Lung (tissue), 12 donors: ENCODE measurements around the gene GCNT1. TPM values are rescaled to one million over a fixed set of nuclear protein-coding genes. Genes with fewer than 3 reads are reported as not detected.

ENCODE experiments used
- ATAC-seq: fragments of 200-7000 bp; cut with Tn5 transposase; one replicate; pipeline ENCODE4 v1.9.1; 2020; ENCODE audit warnings: moderate number of reproducible peaks; ENCODE audit not compliant: insufficient read depth, low FRiP score
- DNase-seq, 3 donors: peaks; one replicate each; pipeline ENCODE4 v3.0.0-alpha.2; 2013 to 2017
- H3K27ac ChIP-seq, 2 donors: one replicate each; pipeline ENCODE4 v1.5.1; 2013; ENCODE audit warnings: mild to moderate bottlenecking in 2 of 2, moderate library complexity in 2 of 2, control low read depth in 1 of 2, inconsistent platforms in 1 of 2, low read depth in 1 of 2, low read length in 1 of 2
- H3K27me3 ChIP-seq, 3 donors: one replicate each; pipeline ENCODE4 v1.5.1; 2013; ENCODE audit warnings: low read length in 2 of 3; ENCODE audit not compliant: control insufficient read depth in 3 of 3, insufficient read depth in 3 of 3
- H3K36me3 ChIP-seq, 4 donors: one replicate each; pipeline ENCODE4 v1.5.1; 2013; ENCODE audit warnings: low read length in 4 of 4, mild to moderate bottlenecking in 1 of 4, moderate library complexity in 1 of 4; ENCODE audit not compliant: control insufficient read depth in 4 of 4, insufficient read depth in 4 of 4
- H3K4me1 ChIP-seq, 5 donors: one replicate each; pipeline ENCODE4 v1.5.1; 2013; ENCODE audit warnings: low read length in 5 of 5, mild to moderate bottlenecking in 2 of 5, moderate library complexity in 1 of 5; ENCODE audit not compliant: control insufficient read depth in 5 of 5, insufficient read depth in 5 of 5
- H3K4me3 ChIP-seq: one replicate; pipeline ENCODE4 v1.5.1; 2013; ENCODE audit warnings: mild to moderate bottlenecking, control low read depth, moderate library complexity
- H3K9ac ChIP-seq, 2 donors: one replicate each; pipeline ENCODE4 v1.5.1; 2013; ENCODE audit warnings: low read length in 2 of 2, control low read depth in 1 of 2; ENCODE audit not compliant: insufficient read depth in 1 of 2
- H3K9me3 ChIP-seq, 4 donors: one replicate each; pipeline ENCODE4 v1.5.1; 2013; ENCODE audit warnings: low read length in 3 of 4, mild to moderate bottlenecking in 1 of 4, moderate library complexity in 1 of 4; ENCODE audit not compliant: control insufficient read depth in 4 of 4, insufficient read depth in 3 of 4
- WGBS, 2 donors: extraction: QIAGEN DNeasy Blood & Tissue Kit; methylation state at CpG; one replicate each; pipeline ENCODE4 v1.1.7; 2013; 5-methylcytosine and 5-hydroxymethylcytosine counted together
- polyA plus RNA-seq, 2 donors: library from polyadenylated mRNA; stranded (reverse); fragments of 200-250 nt; gene quantifications; one replicate each; pipeline ENCODE4 v1.2.1, GENCODE V29; 2013
- total RNA-seq, 2 donors: library from RNA; depleted of rRNA in 1 of 2; stranded (reverse); fragments of >200 nt in 1 of 2; gene quantifications; one replicate each; pipeline ENCODE4 v1.2.1, GENCODE V29; 2014 to 2021
- TF ChIP-seq, protein P1 (sequence below): IDR thresholded peaks from 2 replicates; pipeline ENCODE4 v1.5.1; 2012; ENCODE audit warnings: mild to moderate bottlenecking; ENCODE audit errors: control extremely low read depth, extremely low read depth
- donor health status: control.
- donor health status: control.
- donor health status: Bipolar disorder and iron deficiency.
- donor health status: healthy.
- donor health status: DM: yes; HTN: yes; CAD: no.

Gene GCNT1
- total and polyA plus RNA-seq, 4 donors, result 1.5 to 14.7 (median 7.5) TPM

DNA sequence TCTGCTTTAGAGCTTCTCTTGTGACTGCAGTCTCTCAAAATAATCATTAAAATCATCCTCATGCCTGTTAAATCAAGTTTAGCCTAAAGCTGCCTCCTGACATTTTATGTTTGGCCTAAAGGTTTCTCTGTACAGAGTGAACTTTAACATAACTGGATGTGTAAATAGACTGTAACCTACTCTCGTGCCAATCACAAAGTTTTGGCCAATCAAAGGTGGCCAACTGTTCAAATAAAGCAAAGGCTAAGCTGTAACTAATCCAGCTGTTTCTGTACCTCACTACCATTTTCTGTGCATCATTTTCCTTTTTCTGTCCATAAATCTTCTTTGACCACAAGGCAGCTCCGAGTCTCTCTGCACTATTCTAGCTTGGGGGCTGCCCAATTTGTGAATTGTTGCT, 86.2 kb downstream of the GCNT1 start:
- Histone ChIP-seq H3K36me3 (no peaks in the 10 kb centered on the region), H3K4me1 (no peaks in the 10 kb centered on the region), H3K9ac (no peak overlapping the region), H3K9me3 (no peaks in the 10 kb centered on the region), H3K4me3 (no peak overlapping the region), H3K27me3 (no peaks in the 10 kb centered on the region), H3K27ac (no peak overlapping the region)
- 74 to 80% methylated on average over 2 of the region's 2 CpGs for WGBS, 2 donors
- no peak for ATAC-seq
- no peak for DNase-seq
- TF ChIP-seq, protein P1, sequence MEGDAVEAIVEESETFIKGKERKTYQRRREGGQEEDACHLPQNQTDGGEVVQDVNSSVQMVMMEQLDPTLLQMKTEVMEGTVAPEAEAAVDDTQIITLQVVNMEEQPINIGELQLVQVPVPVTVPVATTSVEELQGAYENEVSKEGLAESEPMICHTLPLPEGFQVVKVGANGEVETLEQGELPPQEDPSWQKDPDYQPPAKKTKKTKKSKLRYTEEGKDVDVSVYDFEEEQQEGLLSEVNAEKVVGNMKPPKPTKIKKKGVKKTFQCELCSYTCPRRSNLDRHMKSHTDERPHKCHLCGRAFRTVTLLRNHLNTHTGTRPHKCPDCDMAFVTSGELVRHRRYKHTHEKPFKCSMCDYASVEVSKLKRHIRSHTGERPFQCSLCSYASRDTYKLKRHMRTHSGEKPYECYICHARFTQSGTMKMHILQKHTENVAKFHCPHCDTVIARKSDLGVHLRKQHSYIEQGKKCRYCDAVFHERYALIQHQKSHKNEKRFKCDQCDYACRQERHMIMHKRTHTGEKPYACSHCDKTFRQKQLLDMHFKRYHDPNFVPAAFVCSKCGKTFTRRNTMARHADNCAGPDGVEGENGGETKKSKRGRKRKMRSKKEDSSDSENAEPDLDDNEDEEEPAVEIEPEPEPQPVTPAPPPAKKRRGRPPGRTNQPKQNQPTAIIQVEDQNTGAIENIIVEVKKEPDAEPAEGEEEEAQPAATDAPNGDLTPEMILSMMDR, result no peak

DNA sequence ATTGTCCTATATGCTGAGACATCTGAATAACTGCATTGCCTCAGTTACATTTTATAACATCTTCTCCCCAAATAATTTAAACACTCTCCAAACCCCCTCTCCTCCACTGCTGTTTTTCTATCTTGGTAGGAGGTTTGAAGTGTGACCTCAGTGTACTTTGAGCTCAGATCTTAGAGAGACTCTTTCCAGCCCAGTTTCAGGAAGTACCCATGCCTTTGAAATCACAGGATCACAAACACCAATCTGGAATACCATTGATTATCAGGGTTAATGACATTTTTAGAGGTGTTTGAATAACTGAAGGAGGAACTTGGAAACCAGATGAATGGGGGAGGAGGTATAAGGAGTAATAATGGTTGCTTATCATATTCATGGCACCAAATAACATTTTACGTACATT, 93.2 kb downstream of the GCNT1 start:
- TF ChIP-seq, protein P1, result no peak
- Histone ChIP-seq H3K9me3 (peaks cover 0 to 3% (median 0%) of the 10 kb centered on the region in 4 donors), H3K9ac (no peak overlapping the region), H3K36me3 (no peaks in the 10 kb centered on the region), H3K4me1 (no peaks in the 10 kb centered on the region), H3K4me3 (no peak overlapping the region), H3K27ac (no peak overlapping the region), H3K27me3 (no peaks in the 10 kb centered on the region)
- DNase-seq, result no peak
- no peak for ATAC-seq
- 97 to 100% methylated on average over 1 of the region's 1 CpG for WGBS, 2 donors

DNA sequence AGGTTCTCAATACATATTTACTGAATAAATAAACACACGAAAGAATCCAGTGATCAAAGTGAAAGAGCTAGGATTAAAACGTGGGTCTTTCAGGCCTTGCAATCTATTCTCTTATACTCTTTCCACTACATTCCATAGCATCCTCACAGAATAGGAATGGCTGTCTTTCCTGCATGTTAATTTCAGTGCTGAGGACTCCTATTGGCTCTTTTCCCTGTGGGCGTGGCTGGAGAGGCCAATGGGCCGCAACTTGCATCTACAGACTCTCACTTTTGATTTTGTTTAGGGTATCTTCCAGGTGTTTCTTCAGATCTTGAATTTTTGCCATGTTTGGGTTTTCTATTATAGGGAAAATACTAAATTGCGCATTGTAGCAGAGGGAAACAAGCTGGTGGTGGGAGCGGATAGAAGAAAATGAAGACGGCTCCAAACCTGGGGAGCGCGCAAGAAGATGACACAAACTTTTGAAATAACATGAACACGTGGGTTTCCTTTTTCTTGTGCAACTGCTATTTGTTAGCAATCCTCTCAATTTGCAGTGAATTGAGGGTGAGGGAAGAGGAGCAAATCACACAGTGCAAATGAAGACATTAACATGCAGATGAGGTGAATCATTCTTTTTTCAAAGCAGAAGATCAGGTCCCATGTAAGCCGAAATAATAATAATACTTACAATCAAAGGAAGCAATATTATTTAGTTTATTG, 93.9 kb downstream of the GCNT1 start:
- H3K9ac ChIP-seq, result no peak overlapping the region
- TF ChIP-seq, protein P1, result no peak
- WGBS, 2 donors, result 74 to 83% methylated on average over 11 of the region's 11 CpGs
- H3K27me3 ChIP-seq, result no peaks in the 10 kb centered on the region
- peaks cover 0 to 3% (median 0%) of the 10 kb centered on the region in 4 donors for H3K9me3 ChIP-seq
- ATAC-seq (no peak), DNase-seq (no peak)
- H3K4me1 ChIP-seq, result no peaks in the 10 kb centered on the region
- H3K36me3 ChIP-seq, result no peaks in the 10 kb centered on the region
- no peak overlapping the region for H3K4me3 ChIP-seq
- no peak overlapping the region for H3K27ac ChIP-seq

DNA sequence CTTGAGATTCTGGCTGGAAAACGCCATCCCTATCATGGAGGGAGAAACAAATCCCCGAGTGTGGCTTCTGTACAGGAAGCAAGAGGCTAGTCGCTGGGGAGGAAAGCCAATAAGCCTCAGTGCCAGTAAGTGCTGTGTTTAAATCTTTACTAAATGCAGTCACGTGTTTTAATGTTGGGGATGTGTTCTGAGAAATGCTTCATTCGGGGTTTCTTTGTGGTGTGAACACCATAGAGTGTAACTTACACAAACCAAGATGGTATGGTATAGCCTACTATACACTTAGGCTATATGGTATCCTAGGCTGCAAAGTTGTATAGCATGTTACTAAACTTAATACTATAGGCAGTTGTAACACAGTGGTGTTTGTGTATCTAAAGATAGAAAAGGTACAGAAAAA, 94.7 kb downstream of the GCNT1 start:
- Histone ChIP-seq H3K9me3 (peaks cover 0 to 3% (median 0%) of the 10 kb centered on the region in 4 donors), H3K4me3 (no peak overlapping the region), H3K27me3 (no peaks in the 10 kb centered on the region), H3K4me1 (no peaks in the 10 kb centered on the region), H3K36me3 (no peaks in the 10 kb centered on the region), H3K27ac (no peak overlapping the region), H3K9ac (no peak overlapping the region)
- 70 to 77% methylated on average over 5 of the region's 5 CpGs for WGBS, 2 donors
- no peak for ATAC-seq
- DNase-seq, result no peak
- TF ChIP-seq, protein P1, result no peak
